Activated CD4-positive, alpha-beta T cell treated with anti-CD3 and anti-CD28 coated beads, Interleukin-2, amount 10 ng/mL, durations not matched to agents 24 days and 14 days (primary cell): ENCODE results near the gene ITGA2. TPM values are rescaled to one million over a fixed set of nuclear protein-coding genes. Genes with fewer than 3 reads are reported as not detected.
A peak's percentile ranks its signal among the peaks of the same experiment; 100 is the strongest.

Experiments used
- DNase-seq: peaks from one replicate; pipeline ENCODE4 v3.0.0; 2022
- H3K27ac Mint-ChIP-seq: one replicate; pipeline ENCODE4 v1.8.0; 2022; ENCODE audit warnings: mild to moderate bottlenecking, mixed read lengths
- H3K27me3 Mint-ChIP-seq: one replicate; pipeline ENCODE4 v1.8.0; 2022; ENCODE audit warnings: mixed read lengths
- H3K36me3 Mint-ChIP-seq: one replicate; pipeline ENCODE4 v1.8.0; 2022; ENCODE audit warnings: low read depth, mild to moderate bottlenecking, mixed read lengths
- H3K4me1 Mint-ChIP-seq: one replicate; pipeline ENCODE4 v1.8.0; 2021; ENCODE audit warnings: mixed read lengths
- H3K4me3 Mint-ChIP-seq: one replicate; pipeline ENCODE4 v1.8.0; 2022; ENCODE audit warnings: mild to moderate bottlenecking, moderate library complexity, mixed read lengths
- H3K9me3 Mint-ChIP-seq: one replicate; pipeline ENCODE4 v1.8.0; 2021; ENCODE audit warnings: mixed read lengths
- intact Hi-C: fragments of 100-400 bp; cut with micrococcal nuclease; formaldehyde crosslinking; loops from one replicate; pipeline ENCODE4 v1.15.1; 2023
- total RNA-seq: library from RNA; stranded (reverse); gene quantifications from 2 replicates; pipeline ENCODE4 v1.2.3, GENCODE V29; 2022

The ITGA2 gene
- total RNA-seq, 1 donor from 2014 or later, result 3.9 TPM

GRCh38 chr5:52995914-52996313 lies 6.8 kb downstream of the ITGA2 start:
- H3K4me1 Mint-ChIP-seq, result peaks cover 27% of the 10 kb centered on the region
- H3K9me3 Mint-ChIP-seq, result peaks cover 3% of the 10 kb centered on the region
- H3K4me3 Mint-ChIP-seq, result no peak overlapping the region
- DNase-seq, result no peak
- H3K27ac Mint-ChIP-seq, result no peak overlapping the region
- H3K36me3 Mint-ChIP-seq, result peaks cover 22% of the 10 kb centered on the region
- intact Hi-C loops, result no loop called here
- no peaks in the 10 kb centered on the region for H3K27me3 Mint-ChIP-seq

DNA sequence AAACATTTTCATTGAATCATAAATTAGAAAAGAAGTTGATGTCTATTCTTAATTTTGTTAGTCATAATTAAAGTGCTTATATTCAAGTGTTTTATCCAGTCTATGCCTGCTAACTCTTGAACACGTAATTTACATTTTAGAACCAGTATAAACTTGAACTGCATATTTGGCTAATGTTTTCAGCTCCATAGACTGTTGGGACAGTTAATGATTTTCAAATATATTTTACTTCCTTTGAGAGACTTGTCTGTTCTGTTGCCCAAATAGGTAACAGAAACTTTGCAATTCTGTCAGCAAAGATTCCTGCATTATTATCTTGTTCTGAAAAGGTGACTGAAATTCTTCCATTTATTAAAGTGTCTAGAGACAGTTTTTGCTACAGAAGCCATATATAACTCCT lies 7.8 kb downstream of the ITGA2 start:
- H3K27me3 Mint-ChIP-seq, result no peaks in the 10 kb centered on the region
- peaks cover 23% of the 10 kb centered on the region for H3K36me3 Mint-ChIP-seq
- peaks cover 27% of the 10 kb centered on the region for H3K4me1 Mint-ChIP-seq
- intact Hi-C loops, result no loop called here
- no peak overlapping the region for H3K4me3 Mint-ChIP-seq
- H3K9me3 Mint-ChIP-seq, result peaks cover 3% of the 10 kb centered on the region
- no peak overlapping the region for H3K27ac Mint-ChIP-seq
- no peak for DNase-seq

DNA sequence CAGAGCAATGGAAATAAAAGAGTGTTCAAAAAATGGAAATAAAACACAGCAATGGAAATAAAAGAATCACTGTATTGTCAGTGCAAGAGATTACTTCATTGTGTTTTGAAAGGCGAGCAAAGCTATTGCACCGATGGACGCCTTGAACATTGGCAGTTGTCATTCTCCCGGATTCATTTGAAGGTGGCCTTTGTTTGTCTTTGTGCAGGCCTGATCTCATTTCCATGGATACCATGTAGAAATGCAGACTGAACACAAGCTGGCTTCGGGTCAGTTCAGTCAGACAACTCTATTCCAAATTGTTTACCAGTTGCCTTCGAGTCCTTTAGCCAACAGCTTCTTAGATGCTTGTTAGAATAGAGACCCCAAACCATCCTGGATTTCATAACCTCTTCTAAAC lies 8.3 kb downstream of the ITGA2 start:
- Mint-ChIP-seq H3K4me3 (no peak overlapping the region), H3K27me3 (no peaks in the 10 kb centered on the region), H3K27ac (no peak overlapping the region), H3K9me3 (peaks cover 3% of the 10 kb centered on the region), H3K36me3 (peaks cover 19% of the 10 kb centered on the region), H3K4me1 (peaks cover 23% of the 10 kb centered on the region)
- intact Hi-C loops, result no loop called here
- DNase-seq, result peak; percentile 54

GRCh38 chr5:52998552-52999313 lies 9.6 kb downstream of the ITGA2 start:
- H3K36me3 Mint-ChIP-seq, result peaks cover 18% of the 10 kb centered on the region
- peaks cover 21% of the 10 kb centered on the region for H3K4me1 Mint-ChIP-seq
- no peaks in the 10 kb centered on the region for H3K27me3 Mint-ChIP-seq
- intact Hi-C loops, result loop anchor here (1.0 kb wide), 1 partner anchor 8 kb away; no protein-coding TSS in a partner anchor
- no peak overlapping the region for H3K4me3 Mint-ChIP-seq
- peak overlapping the region; percentile 52 for H3K27ac Mint-ChIP-seq
- peaks cover under 1% of the 10 kb centered on the region for H3K9me3 Mint-ChIP-seq
- no peak for DNase-seq

DNA sequence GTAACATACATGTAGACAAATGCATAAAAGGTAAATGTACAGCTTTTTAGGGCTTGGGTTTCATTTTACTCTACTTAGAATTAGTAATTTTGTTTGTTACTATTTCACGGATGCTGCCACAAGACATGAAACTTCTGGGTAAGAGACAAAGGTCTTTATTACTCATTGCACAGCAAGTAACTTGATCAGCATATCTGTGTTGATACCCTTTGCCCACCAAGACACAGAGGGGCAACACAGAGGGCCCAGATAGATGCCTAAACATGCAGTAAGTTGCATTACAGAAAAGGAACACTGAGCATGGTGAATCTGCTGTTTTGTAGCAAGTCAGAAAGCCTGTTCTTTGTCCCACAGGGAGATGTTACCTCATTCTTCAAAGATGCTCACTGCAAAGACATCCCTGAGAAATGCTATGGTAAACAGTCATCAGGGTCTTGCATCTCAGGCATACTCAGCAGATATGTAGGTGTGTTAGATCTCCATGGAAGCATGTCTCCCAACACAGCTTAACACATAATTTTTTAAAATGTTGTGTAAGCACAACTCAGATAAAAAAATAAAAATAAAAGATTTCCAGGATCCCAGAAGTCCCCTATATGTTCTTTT lies 10.3 kb downstream of the ITGA2 start:
- Mint-ChIP-seq H3K4me3 (no peak overlapping the region), H3K9me3 (no peaks in the 10 kb centered on the region), H3K27me3 (no peaks in the 10 kb centered on the region), H3K36me3 (peaks cover 20% of the 10 kb centered on the region), H3K27ac (peak overlapping the region; percentile 20), H3K4me1 (peaks cover 27% of the 10 kb centered on the region)
- peak; percentile 59 for DNase-seq
- intact Hi-C loops, result no loop called here

DNA sequence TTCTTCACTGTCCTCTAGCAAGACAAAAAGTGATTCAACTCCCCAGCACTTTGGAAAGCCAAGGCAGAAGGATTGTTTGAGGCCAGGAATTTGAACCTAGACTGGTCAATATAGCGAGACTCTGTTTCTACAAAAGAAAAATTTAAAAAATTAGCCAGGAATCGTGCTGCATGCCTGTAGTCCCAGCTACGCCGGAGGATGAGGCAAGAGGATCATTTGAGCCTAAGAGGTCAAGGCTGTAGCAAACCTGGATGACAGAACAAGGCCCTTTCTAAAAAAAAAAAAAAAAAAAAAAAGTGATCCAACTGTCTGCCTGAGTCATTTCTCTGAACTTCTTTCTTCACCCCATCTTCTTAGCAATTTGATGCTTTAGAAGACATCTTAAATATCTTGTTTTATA lies 12.4 kb downstream of the ITGA2 start:
- Mint-ChIP-seq H3K4me1 (peaks cover 43% of the 10 kb centered on the region), H3K9me3 (no peaks in the 10 kb centered on the region), H3K36me3 (peaks cover 22% of the 10 kb centered on the region), H3K27ac (no peak overlapping the region), H3K4me3 (no peak overlapping the region), H3K27me3 (no peaks in the 10 kb centered on the region)
- no peak for DNase-seq
- intact Hi-C loops, result loop anchor here (10.0 kb wide), 1 partner anchor 227 kb away; no protein-coding TSS in a partner anchor

- intact Hi-C loops, result loop anchor here (10.0 kb wide), 1 partner anchor 228 kb away; no protein-coding TSS in a partner anchor
- Mint-ChIP-seq H3K4me1 (peaks cover 50% of the 10 kb centered on the region), H3K27me3 (no peaks in the 10 kb centered on the region), H3K27ac (no peak overlapping the region), H3K4me3 (no peak overlapping the region), H3K9me3 (no peaks in the 10 kb centered on the region), H3K36me3 (peaks cover 22% of the 10 kb centered on the region)
- no peak for DNase-seq
These were observed 13.3 kb downstream of the ITGA2 start for GRCh38 chr5:53002491-53002890.

GRCh38 chr5:53003144-53003543 lies 14.0 kb downstream of the ITGA2 start:
- Mint-ChIP-seq H3K27ac (peak overlapping the region; percentile 14), H3K27me3 (no peaks in the 10 kb centered on the region), H3K36me3 (peaks cover 22% of the 10 kb centered on the region), H3K9me3 (no peaks in the 10 kb centered on the region), H3K4me3 (no peak overlapping the region), H3K4me1 (peaks cover 54% of the 10 kb centered on the region)
- intact Hi-C loops, result loop anchor here (10.0 kb wide), 1 partner anchor 228 kb away; no protein-coding TSS in a partner anchor
- DNase-seq, result peak; percentile 52

- Mint-ChIP-seq H3K27ac (peak overlapping the region; percentile 70), H3K4me3 (peak overlapping the region; percentile 34), H3K36me3 (peaks cover 28% of the 10 kb centered on the region), H3K9me3 (no peaks in the 10 kb centered on the region), H3K4me1 (peaks cover 72% of the 10 kb centered on the region), H3K27me3 (no peaks in the 10 kb centered on the region)
- DNase-seq, result peak; percentile 56
- intact Hi-C loops, result loop anchor here (5.0 to 10.0 kb wide), 2 partner anchors 232 to 260 kb away; no protein-coding TSS in a partner anchor
These were observed 18.0 kb downstream of the ITGA2 start for GRCh38 chr5:53006911-53007890.

DNA sequence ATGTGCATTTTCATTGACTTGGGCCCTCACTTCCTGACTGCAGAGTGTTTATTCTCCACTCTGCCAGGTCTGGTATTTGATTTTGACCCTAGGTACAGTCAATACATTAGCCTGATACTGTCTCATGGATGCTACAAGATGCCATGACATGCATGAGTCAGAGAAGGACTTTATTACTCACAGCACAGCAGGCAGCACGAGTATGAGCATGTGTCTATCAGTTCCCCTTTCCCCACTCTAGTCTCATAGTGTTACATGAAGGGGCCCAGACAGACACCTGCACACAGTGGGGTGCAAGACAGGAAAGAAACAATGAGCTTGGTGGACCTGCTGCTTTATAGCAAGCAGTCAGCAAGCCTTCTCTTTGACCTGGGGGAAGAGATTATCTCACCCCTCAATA lies 19.6 kb downstream of the ITGA2 start:
- Mint-ChIP-seq H3K4me3 (peak overlapping the region; percentile 34), H3K27ac (peak overlapping the region; percentile 85), H3K27me3 (peaks cover 4% of the 10 kb centered on the region), H3K4me1 (peaks cover 65% of the 10 kb centered on the region), H3K36me3 (peaks cover 22% of the 10 kb centered on the region), H3K9me3 (peaks cover under 1% of the 10 kb centered on the region)
- intact Hi-C loops, result loop anchor here (1.0 to 10.0 kb wide), 6 partner anchors 20 to 300 kb away; no protein-coding TSS in a partner anchor
- peak; percentile 74 for DNase-seq

DNA sequence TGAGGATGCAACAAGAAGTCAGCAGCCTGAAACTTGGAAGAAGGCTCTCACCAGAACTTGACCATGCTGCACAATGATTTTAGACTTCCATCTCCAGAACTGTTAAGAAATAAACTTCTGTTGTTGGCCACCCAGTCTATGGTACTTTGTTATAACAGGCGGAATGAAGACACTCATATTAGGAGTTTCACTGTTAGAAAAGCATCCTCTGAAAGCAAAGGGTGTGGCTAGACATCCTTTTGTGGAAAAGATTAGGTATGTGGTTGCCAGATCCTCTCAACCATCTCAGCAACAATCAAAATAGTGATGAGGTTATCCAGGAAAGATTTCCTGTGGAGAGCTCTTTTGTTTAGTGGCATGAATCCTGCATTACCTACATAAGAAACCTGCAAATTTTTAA lies 20.7 kb downstream of the ITGA2 start:
- Mint-ChIP-seq H3K4me3 (peak overlapping the region; percentile 47), H3K27ac (peak overlapping the region; percentile 77), H3K9me3 (peaks cover 6% of the 10 kb centered on the region), H3K4me1 (peaks cover 66% of the 10 kb centered on the region), H3K27me3 (peaks cover 4% of the 10 kb centered on the region), H3K36me3 (peaks cover 25% of the 10 kb centered on the region)
- peak; percentile 68 for DNase-seq
- intact Hi-C loops, result loop anchor here (1.0 to 10.0 kb wide), 5 partner anchors 13 to 301 kb away; no protein-coding TSS in a partner anchor

DNA sequence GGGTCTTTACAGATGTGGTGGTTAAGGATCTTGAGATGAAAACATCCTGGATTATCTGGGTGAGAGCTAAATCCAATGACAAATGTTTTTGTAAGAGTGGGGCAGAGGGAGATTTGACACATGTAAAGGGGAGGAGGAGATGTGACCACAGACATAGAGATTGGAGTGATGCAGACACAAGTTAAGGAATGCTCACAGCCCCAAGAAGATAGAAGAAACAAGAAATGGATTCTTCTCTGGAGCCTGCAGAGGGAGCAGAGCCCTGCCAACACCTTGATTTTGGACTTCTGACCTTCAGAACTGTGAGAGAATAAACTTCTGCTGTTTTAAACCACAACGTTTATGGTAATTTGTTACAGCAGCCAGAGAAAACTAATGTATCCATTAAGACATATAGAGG lies 21.7 kb downstream of the ITGA2 start:
- peaks cover 66% of the 10 kb centered on the region for H3K4me1 Mint-ChIP-seq
- peaks cover 14% of the 10 kb centered on the region for H3K9me3 Mint-ChIP-seq
- peaks cover 33% of the 10 kb centered on the region for H3K36me3 Mint-ChIP-seq
- peaks cover 9% of the 10 kb centered on the region for H3K27me3 Mint-ChIP-seq
- H3K27ac Mint-ChIP-seq, result no peak overlapping the region
- intact Hi-C loops, result loop anchor here (1.0 kb wide), 2 partner anchors 12 to 20 kb away; no protein-coding TSS in a partner anchor
- DNase-seq, result no peak
- H3K4me3 Mint-ChIP-seq, result no peak overlapping the region

DNA sequence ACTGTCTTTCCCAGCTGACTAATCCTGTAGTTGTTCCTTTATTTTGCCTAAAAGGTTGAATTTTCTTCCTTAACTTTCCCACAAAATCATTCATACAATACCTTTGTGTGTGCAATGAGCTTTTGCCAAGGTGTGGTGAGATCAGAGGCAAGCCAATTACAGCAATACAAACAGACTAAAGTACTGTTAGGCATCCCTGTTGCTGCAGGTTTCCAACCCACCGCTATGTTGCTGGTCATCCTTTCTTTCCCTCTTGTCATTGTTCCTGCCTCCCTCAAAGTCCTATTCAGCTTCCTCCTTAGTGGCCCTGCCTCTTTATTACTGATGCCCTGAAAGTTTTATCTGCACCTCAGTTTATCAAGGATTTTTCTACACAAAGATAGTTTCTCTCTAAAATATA lies 22.1 kb downstream of the ITGA2 start:
- Mint-ChIP-seq H3K27me3 (peaks cover 11% of the 10 kb centered on the region), H3K36me3 (peaks cover 36% of the 10 kb centered on the region), H3K4me3 (no peak overlapping the region), H3K27ac (no peak overlapping the region), H3K4me1 (peaks cover 67% of the 10 kb centered on the region), H3K9me3 (peaks cover 19% of the 10 kb centered on the region)
- intact Hi-C loops, result no loop called here
- DNase-seq, result no peak
